COLO668 (cell line): ENCODE data around the gene TGM2.

Experiments
- DNase-seq: peaks from one replicate; lab custom pipeline; 2025; ENCODE audit not compliant: unreplicated experiment; lab: John Stamatoyannopoulos, UW

TGM2 gene

DNA sequence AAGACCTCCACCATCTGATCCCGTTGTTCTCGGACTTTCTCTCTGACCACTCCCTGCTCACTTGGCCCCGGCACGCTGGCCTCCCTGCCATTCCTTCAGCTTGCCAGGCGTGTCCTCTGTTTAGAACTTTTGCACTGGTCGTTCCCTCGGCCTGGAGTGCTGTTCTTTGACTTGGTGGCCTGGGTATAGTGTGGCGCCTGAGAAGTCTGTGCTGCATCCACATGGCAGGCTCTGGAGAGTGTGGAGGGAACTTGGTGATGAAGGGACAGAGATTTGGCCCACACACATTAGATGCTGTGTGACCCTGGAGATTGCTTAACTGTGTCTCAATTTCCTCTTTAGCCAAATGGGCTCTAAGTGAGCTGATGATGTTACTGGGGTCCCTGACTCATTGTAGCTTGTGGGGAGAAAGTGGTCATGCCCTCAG, 13.0 kb upstream of the TGM2 start:
- DNase-seq = no peak

DNA sequence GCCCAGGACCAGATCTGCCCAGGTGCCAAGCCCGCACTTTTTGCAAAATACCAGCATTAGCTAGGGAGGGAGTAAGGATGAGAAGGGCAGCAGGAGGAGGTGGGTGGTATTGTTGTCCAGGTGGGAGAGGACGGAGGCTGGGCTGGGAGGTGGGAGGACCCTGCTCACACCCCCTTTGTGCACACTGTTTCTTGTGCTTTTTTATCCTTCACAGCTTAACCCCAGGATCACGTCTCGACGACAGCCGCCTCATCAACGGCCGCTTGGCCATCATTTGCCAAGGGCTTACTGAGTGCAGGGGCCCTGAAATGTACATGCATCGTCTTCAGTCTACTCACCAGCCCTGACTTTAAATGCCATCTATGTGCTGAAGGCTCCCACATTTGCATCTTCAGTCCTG, 12.1 kb upstream of the TGM2 start:
- no peak for DNase-seq

DNA sequence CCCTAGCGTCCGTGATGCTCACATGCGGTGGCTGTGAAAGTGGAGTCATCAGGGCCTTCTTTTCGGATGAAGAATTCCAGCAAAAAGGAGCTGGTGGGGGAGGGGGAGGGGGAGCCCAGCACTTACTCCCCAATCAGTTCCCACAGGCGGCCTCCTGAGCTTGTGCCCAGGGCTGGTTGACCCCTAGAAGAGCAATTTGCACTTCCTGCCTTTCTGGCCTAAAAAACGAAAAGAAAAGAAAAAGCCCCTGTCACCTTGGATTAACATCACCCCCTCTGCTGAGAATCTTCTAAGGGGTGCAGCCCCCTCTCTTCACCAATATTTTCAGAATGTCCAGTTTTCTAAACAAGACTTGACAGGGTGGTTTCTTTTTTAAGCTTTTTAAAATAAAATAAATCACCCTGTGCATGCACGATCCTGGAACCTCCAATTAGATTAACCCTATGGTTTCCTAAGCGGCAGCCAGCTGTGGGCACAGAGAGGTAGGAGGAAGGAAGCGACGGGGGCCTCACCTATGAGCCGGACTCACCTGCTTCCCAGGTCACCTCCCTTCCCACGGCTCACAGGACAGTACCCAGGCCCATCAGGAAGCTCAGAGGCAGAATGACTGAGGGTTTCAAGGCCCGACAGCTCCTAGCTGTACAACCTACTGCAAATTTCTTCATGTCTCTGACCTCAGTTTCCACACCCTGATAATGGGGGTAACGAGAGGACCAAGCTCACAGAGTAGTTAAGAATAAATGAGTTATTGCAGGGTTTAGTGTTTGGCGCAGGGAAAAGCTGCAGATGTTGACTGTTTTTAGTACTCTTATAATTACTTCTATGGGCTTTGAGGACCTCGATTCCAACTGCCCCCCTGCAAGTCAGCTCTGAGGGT, 10.5 kb upstream of the TGM2 start:
- no peak for DNase-seq

GRCh38 chr20:38173237-38174156, 8.4 kb upstream of the TGM2 start:
- no peak for DNase-seq

- DNase-seq = no peak
These were observed 7.3 kb upstream of the TGM2 start for GRCh38 chr20:38172408-38172807.

DNA sequence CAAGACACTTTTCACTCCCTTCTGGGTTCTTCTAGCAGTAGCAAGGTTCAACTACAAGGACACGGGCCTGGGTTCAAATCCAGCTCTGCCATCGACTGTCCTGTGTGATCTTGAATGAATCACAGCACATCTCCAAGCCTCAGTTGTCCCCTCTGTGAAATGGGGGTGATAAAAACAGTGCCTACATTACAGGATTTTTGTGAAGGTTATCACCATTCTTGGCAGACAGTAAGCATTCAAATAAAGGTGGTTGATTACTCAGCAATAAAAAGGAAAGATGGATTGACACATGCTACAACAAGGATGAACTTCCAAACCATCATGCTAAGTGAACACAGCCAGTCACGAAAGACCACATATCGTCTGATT, 6.6 kb upstream of the TGM2 start:
- DNase-seq = no peak

DNA sequence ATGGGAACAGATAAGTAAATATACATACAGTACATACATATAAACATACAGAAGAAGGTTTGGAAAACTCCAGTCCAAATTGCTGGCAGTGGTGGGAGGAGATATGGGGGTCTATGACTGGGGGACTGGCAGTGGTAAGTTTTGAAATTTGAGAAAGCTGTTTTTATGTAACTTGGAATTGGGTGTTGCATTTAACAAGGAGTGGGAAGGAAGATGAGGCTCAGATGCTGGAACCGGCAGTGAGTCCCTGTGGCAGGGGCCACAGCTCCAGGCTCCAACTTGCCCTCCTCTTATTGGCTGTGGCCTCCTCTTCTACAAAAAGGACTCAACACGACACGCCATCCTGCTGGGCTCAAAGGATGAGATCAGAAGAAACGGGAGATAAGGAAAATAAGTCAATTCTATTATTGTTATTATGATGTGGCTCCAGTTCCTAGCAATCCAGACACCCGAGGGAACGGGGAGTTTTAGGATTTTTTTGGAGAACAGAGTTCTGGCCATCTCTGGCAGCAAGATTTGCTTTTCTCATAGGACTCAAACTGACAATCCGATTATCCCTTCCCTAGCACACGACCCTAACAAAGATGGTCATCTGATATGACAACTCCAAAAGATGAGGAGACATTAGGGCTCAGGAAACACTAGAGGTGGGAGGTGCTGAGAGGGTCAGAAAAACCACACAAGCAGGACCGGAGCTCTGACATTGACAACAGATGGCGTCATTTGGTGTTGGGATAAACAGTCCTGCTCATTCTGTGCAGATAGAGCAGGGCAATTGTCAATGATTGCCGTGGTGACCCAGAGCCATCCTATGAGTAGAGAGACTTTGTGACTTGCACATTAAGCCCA, 6.0 kb upstream of the TGM2 start:
- DNase-seq = no peak

- no peak for DNase-seq
These were observed 5.3 kb upstream of the TGM2 start for GRCh38 chr20:38170219-38170825.

GRCh38 chr20:38169636-38170193, 4.6 kb upstream of the TGM2 start:
- DNase-seq = no peak

- DNase-seq = no peak
These were observed 3.9 kb upstream of the TGM2 start for GRCh38 chr20:38168791-38169589.

- DNase-seq = no peak
These were observed 3.0 kb upstream of the TGM2 start for GRCh38 chr20:38167851-38168760.

DNA sequence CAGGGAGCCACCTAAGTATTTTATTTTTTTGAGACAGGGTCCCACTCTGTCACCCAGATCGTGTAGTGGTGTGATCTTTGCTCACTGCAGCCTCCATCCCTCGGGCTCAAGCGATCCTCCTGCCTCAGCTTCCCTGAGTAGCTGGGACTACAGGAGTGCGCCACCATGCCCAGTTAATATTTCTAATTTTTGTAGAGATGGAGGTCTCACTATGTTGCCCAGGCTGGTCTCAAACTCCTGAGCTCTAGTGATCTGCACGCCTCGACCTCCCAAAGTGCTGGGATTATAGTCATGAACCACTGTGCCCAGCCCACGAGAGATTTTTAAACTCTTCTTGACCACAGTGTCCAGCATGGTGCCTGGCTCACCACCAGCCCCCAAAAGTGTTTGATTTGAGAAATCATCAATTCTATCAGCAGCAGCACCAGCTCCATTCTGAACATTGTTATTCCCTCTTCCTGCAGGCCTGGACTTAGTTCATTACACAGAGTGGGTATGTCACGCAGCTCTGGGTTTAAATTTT, 2.3 kb upstream of the TGM2 start:
- DNase-seq = no peak

- DNase-seq = no peak
These were observed 1.7 kb upstream of the TGM2 start for GRCh38 chr20:38166703-38167233.

DNA sequence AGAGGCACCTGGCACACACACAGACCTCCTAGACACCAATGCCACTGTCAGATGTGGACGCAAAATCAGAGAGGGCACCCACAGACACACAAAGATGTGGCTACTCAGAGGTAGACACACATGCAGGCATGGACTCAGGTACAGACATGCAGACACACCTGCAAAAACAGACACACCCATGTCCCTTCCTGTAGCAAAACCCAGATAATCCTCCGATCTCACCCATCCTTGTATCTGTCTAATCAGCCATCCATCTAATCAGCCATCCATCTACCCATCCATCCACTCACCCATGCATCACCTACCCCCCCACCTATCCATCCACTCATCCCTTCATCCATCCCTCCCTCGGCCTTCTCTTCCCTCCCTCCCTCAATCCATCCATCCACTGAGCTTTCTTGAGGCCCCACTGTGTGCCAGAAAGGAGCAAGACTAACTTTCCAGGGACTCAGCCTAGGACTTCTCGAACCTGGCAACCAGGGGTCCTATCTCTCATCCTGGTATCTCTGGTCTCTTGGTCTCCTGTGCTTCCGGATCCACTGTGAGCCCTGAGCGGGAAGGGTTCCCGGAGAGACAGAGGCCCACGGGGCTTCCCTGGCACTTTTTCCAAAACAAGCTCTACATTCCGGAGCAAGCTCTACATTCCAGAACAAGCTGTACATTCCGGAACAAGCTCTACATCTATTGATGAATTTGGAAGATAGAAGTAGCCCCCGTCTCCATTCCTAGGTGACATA, 1.1 kb upstream of the TGM2 start:
- no peak for DNase-seq

DNA sequence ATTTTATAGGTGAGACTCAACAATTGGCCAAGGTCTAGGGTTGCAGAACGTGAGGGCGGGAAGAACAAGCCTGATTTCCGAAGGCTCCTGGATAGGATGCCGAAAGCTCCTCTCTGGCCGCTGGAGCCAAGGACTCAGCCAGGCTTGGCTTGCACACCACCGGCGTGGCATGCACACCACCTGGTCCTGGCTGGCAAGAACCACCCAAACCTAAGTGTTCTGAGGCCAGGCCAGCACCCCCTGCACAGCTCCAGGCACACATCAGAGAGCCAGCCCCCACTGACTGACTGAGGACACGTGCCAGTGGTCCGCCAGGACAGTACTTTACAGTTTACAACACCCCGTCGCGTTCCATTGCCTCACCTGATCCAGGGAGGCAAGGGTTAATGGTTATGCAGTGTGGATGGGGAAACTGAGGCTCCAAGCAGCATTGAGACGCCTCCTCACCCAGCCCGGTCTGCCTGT, 414 bp downstream of the TGM2 start:
- DNase-seq = no peak

DNA sequence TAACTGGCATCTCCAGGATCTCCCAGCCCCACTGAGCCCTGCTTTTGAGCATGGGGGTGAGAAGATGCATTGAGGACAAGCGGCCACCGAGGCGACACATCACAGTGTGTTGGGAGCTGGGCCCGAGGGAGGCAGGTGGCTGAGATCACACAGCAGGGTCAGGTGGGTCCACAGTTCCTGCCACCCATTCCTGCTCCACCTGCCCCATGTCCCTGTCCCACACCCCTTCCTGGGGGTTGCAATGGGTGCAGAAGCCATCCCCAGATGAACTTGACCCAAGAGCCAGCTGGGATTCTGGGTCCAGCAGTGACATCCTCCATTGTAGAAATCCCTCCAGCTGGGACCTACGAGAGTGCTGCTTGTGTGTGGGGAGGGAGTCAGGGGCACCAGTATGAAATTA, 1.0 kb downstream of the TGM2 start:
- no peak for DNase-seq
